Activated naive CD4-positive, alpha-beta T cell (primary cell): ENCODE data around the gene UBE2D3.
A peak's percentile ranks its signal among the peaks of the same experiment; 100 is the strongest.

Experiments used
- DNase-seq, 4 experiments: peaks; one replicate each; lab custom pipeline; 2025; lab: John Stamatoyannopoulos, UW

Gene UBE2D3

DNA sequence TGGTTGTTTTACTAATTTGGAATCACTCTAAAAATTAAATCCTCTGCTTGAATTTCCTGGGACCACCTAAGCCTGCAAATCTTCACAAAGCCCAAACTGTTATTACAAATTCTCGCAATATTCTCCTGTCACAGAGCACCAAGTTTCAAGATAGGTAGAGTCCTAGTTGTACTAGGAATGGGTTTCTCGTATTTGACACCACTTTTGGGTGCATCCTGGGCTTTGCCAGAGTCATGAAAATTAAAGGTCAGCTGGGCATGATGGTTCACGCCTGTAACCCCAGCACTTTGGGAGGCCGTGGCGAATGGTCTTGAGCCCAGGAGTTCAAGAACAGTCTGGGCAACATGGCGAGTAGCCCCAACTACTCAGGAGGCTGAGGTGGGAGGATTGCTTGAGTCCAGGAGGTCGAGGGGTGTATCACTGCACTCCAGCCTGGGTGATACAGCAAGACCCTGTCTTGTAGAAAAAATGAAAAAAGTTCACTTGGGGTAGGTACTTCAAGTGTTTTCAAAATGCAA, 36.0 kb downstream of the UBE2D3 start:
- DNase-seq = no peak

DNA sequence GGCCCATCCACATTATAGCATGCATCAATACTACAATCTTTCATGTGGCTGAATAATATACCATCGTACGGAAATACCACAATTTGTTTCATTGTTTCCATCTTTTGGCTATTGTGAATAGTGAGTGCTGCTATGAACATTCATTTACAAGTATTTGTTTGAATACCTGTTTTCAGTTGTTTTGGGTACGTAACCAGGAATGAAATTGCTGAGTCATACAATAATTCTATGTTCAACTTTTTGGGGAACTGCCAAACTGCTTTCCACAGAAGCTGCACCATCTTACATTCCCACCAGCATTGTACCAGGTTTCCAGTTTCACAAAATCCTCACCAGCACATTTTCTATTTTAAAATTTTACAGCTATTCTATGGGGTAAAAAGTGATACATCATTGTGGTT, 38.0 kb downstream of the UBE2D3 start:
- DNase-seq = no peak

- DNase-seq = no peak
These were observed 39.4 kb downstream of the UBE2D3 start for GRCh38 chr4:102787944-102788343.

GRCh38 chr4:102787096-102787881, 40.1 kb downstream of the UBE2D3 start:
- no peak for DNase-seq

DNA sequence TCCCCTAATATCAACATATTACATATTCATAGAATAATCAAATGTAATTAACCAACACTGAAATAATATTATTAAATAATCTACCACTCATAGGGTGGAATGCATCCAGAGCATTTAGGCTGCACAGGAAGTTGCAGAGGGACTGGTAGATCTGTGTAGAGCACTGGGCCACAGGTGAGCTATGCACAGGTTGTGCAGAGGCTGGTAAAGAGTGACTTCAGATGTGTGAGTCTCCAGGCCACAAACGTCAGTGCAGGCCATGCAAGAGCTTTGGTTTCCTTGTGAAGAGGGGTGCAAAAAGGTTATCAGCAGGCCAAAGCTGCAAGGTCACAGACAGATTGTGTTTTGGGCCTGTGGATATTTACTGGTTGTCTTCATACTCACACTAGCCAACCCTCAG, 41.1 kb downstream of the UBE2D3 start:
- no peak for DNase-seq

GRCh38 chr4:102783006-102783405, 44.3 kb downstream of the UBE2D3 start:
- no peak for DNase-seq

- DNase-seq = no peak
These were observed 45.8 kb downstream of the UBE2D3 start for GRCh38 chr4:102781570-102781969.

DNA sequence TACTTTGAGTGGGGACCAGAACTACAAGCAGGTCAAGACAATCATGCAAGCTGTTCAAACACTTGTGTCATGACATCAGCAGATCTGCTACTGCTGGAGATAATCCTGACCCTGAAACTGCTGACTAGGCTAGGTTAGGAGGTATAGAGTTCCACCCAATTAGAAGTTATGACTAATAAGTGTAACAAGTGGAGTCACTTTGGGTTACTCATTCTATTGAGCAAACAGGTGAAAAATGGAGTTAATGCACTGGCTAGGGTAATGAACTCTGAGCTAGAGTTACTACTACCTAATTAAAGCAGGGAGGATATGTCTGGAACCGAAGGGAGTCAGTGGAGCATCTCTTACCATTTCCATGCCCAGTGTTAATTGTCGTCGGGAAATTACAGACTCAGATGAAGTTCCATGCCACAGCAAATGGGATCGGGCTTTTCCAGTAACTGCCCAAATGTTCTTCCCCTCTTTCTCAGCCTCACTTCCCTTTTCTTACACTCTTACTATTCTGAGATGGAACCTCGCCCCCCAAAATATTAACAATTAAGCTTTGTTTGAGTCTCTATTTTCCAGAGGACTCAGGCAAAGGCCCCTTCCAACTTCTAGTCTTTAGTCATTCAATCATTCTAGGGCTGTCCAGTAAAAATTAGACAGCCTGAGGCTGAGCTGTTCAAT, 46.7 kb downstream of the UBE2D3 start:
- no peak for DNase-seq

DNA sequence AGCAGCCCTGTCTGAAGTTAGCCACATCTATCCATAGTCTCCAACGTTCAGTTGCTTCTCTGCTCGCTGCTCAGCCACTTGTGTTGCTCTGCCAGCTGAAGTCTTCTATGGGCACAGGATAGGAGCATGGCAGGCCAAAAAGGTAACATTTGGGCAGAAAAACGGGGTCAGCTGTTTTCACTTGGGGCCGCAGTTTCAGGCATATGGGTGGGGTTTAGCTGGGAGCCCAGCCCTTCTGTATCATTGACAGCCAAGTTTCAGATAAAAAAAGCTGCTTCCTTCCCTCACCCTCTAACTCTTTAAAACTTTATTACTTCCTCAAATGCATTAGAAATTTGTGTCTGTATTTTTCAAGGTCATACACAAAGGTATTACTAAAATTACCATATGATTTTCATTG, 48.1 kb downstream of the UBE2D3 start:
- no peak for DNase-seq

DNA sequence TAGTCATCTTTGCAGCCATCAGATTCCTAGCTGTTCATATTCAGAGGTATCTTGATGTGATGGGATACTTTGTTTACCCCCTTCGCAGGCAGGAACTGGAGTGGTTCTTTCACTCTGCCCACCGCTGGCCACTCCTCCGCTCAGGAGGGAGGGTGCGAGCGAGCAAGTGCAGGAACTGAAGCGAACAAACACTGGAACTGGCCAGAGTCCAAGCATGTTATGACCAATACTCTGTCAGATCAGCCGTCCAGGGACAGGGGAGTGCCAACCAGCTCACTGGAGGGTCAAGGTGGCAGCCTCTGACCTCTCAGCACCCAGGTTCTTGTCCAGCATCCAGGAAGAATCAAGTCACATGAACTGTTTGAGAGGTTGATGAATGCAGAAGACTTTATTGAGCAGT, 48.6 kb downstream of the UBE2D3 start:
- DNase-seq = no peak

GRCh38 chr4:102775805-102776204, 51.5 kb downstream of the UBE2D3 start:
- no peak for DNase-seq

GRCh38 chr4:102774254-102774653, 53.1 kb downstream of the UBE2D3 start:
- no peak for DNase-seq

DNA sequence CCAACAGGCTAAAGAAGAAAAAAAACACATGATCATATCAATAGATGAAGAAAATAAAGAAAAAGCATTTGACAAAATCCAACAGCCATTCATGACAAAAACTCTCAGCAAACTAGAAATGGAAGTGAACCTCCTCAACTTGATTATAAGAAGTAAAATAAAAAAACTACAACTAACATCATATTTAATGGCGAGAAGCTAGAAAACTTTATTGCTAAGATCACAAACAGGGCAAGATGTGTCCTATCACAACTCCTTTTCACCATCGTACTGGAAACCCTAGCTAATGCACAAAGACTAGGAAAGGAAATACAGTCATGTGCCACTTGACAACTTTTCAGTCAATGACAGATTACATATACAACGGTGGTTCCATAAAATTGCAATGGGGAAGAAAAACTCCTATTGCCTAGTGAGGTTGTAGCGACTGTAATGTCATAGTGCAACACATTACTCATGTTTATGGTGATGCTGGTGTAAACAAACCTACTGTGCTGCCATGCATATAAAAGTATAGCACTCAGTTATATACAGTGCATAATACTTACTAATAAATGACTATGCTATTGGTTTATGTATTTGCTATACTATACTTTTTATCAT, 54.5 kb downstream of the UBE2D3 start:
- DNase-seq = no peak

GRCh38 chr4:102764901-102765300, 62.5 kb downstream of the UBE2D3 start:
- DNase-seq = no peak

DNA sequence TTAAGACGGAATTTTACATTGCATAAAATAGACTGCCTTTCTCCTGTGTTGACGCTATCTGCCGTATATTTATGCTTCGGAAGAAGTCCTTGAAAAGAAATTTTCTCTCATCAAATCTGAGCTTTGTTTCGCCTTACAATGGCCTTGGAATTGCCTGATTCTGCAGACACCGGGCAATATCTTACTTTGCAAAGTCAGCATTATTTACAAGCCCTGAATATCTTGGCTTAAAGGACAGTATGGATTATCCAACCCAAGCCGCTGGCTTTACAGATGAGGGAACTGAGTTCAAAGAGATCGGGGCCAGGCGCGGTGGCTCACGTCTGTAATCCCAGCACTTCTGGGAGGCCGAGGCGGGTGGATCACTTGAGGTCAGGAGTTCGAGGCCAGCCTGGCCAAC, 65.4 kb downstream of the UBE2D3 start:
- no peak for DNase-seq

GRCh38 chr4:102761296-102761701, 66.1 kb downstream of the UBE2D3 start:
- peak in 2 of 4 experiments; percentile 5 to 24 for DNase-seq

DNA sequence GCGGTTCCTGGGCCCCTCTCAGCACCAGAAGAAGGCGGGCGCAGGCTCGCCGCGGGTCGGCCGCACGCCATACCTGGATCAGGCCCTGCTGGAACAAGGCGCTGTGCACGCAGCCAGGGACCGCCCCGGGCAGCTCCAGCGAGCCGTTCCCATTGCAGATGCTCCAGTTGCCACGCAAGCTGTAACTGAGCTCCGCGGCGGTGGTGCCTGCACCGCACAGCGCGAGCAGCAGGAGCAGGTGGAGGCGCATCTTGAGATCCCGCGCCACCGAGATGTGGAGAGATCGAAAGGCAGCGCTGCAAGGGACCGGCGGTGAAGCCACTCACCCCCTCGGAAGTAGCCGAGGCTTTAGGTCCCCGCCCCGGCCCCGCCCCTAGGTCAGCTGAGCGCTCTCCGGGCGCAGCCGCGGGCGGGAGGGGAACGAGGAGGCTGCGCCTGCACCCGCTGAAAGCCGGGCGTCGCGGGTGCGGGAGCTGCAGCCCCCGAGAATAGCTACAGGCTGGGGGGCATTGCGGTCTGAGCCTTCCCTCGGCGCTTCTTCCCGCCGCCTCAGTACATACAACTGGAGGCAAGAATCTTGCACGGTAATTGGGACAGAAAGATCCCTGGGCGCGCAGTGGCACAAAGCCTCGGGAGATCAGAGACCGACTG, 66.6 kb downstream of the UBE2D3 start, which contains the start of gene MANBA:
Gene MANBA, minus strand, starts transcription at position 324 of the 651 bp plus-strand sequence. Its CDS starts 74 bp downstream, at position 250.
- peak; percentile 37 to 78 (median 52) for DNase-seq

DNA sequence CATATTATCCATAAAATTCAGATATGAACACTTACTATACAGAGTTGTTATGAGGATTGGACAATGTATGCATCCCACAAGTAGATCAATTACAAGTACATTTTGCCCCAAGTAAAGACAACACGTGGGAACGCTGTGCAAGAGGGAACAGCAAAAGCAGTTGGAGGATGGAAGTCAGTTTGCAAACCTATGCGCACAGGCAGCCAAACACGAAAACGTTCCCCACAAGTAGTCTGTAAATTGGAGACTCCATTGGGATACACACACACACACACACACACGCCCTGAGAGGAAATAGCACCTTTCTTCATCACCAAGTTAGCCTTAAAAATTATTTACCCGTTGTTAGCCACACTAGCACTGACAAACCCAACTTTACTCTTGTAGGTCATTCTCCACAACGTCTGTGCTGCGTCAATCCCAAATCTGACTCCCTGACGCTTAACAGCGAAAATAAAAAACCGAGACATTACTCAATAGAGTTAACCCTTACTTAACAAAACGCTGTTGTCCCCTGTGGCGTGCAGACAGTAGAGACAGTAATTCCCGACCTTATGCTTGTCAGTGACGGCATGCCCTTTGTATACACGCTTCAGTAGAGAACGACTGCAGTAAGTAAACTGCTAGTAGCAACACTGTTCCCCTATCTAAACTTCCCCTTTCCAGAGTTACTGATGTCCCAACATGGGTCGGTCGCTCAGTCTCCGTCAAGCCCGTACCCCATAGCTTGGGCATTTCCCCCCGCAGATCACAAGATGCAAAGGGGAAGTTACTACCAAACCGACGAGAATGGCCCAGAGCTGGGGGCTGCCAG, 67.3 kb downstream of the UBE2D3 start:
- DNase-seq = no peak

DNA sequence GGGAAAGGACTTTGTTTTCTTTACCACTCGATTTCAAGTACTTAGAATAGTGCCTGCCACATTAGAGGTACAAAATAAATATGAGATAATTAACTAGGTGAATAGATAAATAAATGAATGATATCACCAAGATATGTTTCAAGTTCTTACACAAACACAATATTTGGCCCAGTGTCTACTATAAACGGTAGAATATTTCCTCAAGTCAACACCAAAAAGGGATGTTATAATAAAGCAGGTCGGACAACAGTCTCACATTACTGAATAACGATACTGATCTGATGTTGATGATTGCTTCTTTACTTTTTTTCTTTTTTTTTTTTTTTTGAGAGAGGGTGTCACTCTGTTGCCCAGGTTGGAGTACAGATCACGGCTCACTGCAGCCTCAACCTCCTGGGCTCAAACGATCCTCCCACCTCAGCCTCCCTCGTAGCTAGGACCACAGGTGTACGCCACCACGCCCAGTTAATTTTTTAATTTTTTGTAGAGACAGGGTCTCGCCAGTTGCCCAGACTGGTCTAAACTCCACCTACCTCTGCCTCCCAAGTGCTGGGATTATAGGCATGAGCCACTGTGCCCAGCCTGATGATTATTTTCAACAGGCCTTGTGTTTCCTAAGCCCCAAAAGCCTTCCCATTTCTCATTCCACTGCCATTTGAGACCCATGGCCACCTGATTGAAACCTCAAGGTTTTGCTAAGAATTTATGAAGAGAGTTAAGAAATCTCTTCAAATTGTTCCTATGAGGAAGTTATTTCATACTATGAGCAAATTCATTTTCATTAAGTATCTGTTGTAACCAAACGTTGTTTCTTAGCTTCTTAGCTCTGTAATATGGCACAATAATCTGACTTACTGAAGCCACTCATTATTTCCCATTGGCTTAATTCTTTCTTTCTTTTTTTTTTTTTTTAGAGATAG, 68.8 kb downstream of the UBE2D3 start:
- no peak for DNase-seq

- no peak for DNase-seq
These were observed 69.7 kb downstream of the UBE2D3 start for GRCh38 chr4:102757681-102758080.
